Upper lobe of right lung (tissue), 1 donor: Measurements from ENCODE around the gene PCYT1B. TPM values are rescaled to one million over a fixed set of nuclear protein-coding genes. Genes with fewer than 3 reads are reported as not detected.

Source experiments
- ATAC-seq: fragments of 200-7000 bp; cut with Tn5 transposase; one replicate; pipeline ENCODE4 v1.9.1; 2020; ENCODE audit warnings: mild to moderate bottlenecking, moderate library complexity
- DNase-seq: peaks from one replicate; pipeline ENCODE4 v3.0.0-alpha.2; 2020
- H3K27ac ChIP-seq: fragments of 200-600 bp; one replicate; pipeline ENCODE4 v1.8.0; 2022
- H3K27me3 ChIP-seq: fragments of 200-600 bp; one replicate; pipeline ENCODE4 v1.8.0; 2022; ENCODE audit warnings: mild to moderate bottlenecking
- H3K36me3 ChIP-seq: fragments of 200-600 bp; one replicate; pipeline ENCODE4 v1.8.0; 2022
- H3K4me1 ChIP-seq: fragments of 200-600 bp; one replicate; pipeline ENCODE4 v1.8.0; 2022
- H3K4me3 ChIP-seq: fragments of 200-600 bp; one replicate; pipeline ENCODE4 v1.8.0; 2022; ENCODE audit warnings: mild to moderate bottlenecking
- H3K9me3 ChIP-seq: fragments of 200-600 bp; one replicate; pipeline ENCODE4 v1.8.0; 2022
- CTCF ChIP-seq: fragments of 200-600 bp; IDR thresholded peaks from one replicate; pipeline ENCODE4 v1.8.0; 2022; ENCODE audit warnings: antibody characterized with exemption
- intact Hi-C: fragments of 100-400 bp; cut with DNase I; formaldehyde crosslinking; loops from one replicate; pipeline ENCODE4 v1.11.0; 2022
- total RNA-seq: library from RNA; stranded (reverse); fragmentation: NEBNext Ultra II Directional; extraction: Animal tissue kit (Norgen Biotek cat#: 25700); gene quantifications from one replicate; pipeline ENCODE4 v1.2.1, GENCODE V29; 2021
- donor health status: DM: no; HTN: yes; CAD: no; lungs with severe emphysema.

Gene PCYT1B
- total RNA-seq, 1 donor from 2014 or later, result 0.14 TPM

- no peak overlapping the region for H3K4me3 ChIP-seq
- no peak for DNase-seq
- H3K9me3 ChIP-seq, result no peaks in the 10 kb centered on the region
- no peaks in the 10 kb centered on the region for H3K27me3 ChIP-seq
- no peak overlapping the region for H3K27ac ChIP-seq
- intact Hi-C loops, result no loop called here
- no peaks in the 10 kb centered on the region for H3K36me3 ChIP-seq
- no peak for TF ChIP-seq CTCF
- ATAC-seq, result no peak
- H3K4me1 ChIP-seq, result no peaks in the 10 kb centered on the region
These were observed 21.0 kb upstream of the PCYT1B start for GRCh38 chrX:24668111-24668510.

- intact Hi-C loops, result no loop called here
- Histone ChIP-seq H3K4me1 (no peaks in the 10 kb centered on the region), H3K4me3 (no peak overlapping the region), H3K27me3 (no peaks in the 10 kb centered on the region), H3K36me3 (no peaks in the 10 kb centered on the region), H3K27ac (no peak overlapping the region), H3K9me3 (no peaks in the 10 kb centered on the region)
- DNase-seq (no peak), ATAC-seq (no peak)
- TF ChIP-seq CTCF, result no peak
These were observed 15.2 kb upstream of the PCYT1B start for GRCh38 chrX:24662352-24662751.

GRCh38 chrX:24661292-24661691 lies 14.1 kb upstream of the PCYT1B start:
- ATAC-seq (no peak), DNase-seq (no peak)
- Histone ChIP-seq H3K27me3 (no peaks in the 10 kb centered on the region), H3K4me3 (no peak overlapping the region), H3K9me3 (no peaks in the 10 kb centered on the region), H3K27ac (no peak overlapping the region), H3K4me1 (no peaks in the 10 kb centered on the region), H3K36me3 (no peaks in the 10 kb centered on the region)
- TF ChIP-seq CTCF, result no peak
- intact Hi-C loops, result no loop called here

GRCh38 chrX:24659646-24660045 lies 12.5 kb upstream of the PCYT1B start:
- no peak for TF ChIP-seq CTCF
- ATAC-seq, result no peak

GRCh38 chrX:24659106-24659505 lies 12.0 kb upstream of the PCYT1B start:
- no peak overlapping the region for H3K4me3 ChIP-seq
- no peaks in the 10 kb centered on the region for H3K9me3 ChIP-seq
- TF ChIP-seq CTCF, result no peak
- intact Hi-C loops, result no loop called here
- no peak overlapping the region for H3K27ac ChIP-seq
- ATAC-seq (no peak), DNase-seq (no peak)
- H3K4me1 ChIP-seq, result no peaks in the 10 kb centered on the region
- H3K36me3 ChIP-seq, result no peaks in the 10 kb centered on the region
- no peaks in the 10 kb centered on the region for H3K27me3 ChIP-seq

More at GRCh38 chrX:24659646-24660045, 12.5 kb upstream of the PCYT1B start:
- Histone ChIP-seq H3K36me3 (no peaks in the 10 kb centered on the region), H3K9me3 (no peaks in the 10 kb centered on the region), H3K4me1 (no peaks in the 10 kb centered on the region), H3K27me3 (no peaks in the 10 kb centered on the region), H3K4me3 (no peak overlapping the region), H3K27ac (no peak overlapping the region)
- intact Hi-C loops, result no loop called here
- no peak for DNase-seq

GRCh38 chrX:24658421-24658820 lies 11.3 kb upstream of the PCYT1B start:
- Histone ChIP-seq H3K4me1 (no peaks in the 10 kb centered on the region), H3K4me3 (no peak overlapping the region), H3K27me3 (no peaks in the 10 kb centered on the region), H3K9me3 (no peaks in the 10 kb centered on the region), H3K27ac (no peak overlapping the region), H3K36me3 (no peaks in the 10 kb centered on the region)
- intact Hi-C loops, result no loop called here
- no peak for TF ChIP-seq CTCF
- ATAC-seq (no peak), DNase-seq (no peak)
